Effector memory CD8-positive, alpha-beta T cell (primary cell): ENCODE measurements around the gene SLC2A3.
A peak's percentile ranks its signal among the peaks of the same experiment; 100 is the strongest.
"Not testable (repeated sequence)": the region's sequence is repeated elsewhere in the genome, so short reads cannot be mapped to it uniquely, and the experiment has no call there.

Experiments used
- ATAC-seq: fragments of 150-1000 bp; cut with Tn5 transposase; replicated peaks from 2 replicates; pipeline ENCODE4 v1.10.0; 2021; ENCODE audit warnings: mild to moderate bottlenecking, moderate library complexity
- DNase-seq, 3 experiments: peaks; one replicate each; pipeline ENCODE4 v3.0.0; 2021
- H3K27ac Mint-ChIP-seq, 2 donors: one replicate each; pipeline ENCODE4 v1.8.0; 2022; ENCODE audit warnings: mild to moderate bottlenecking in 2 of 2, mixed read lengths in 2 of 2, moderate library complexity in 2 of 2
- H3K27me3 Mint-ChIP-seq, 2 donors: one replicate each; pipeline ENCODE4 v1.8.0; 2022; ENCODE audit warnings: mixed read lengths in 2 of 2
- H3K36me3 Mint-ChIP-seq: one replicate; pipeline ENCODE4 v1.8.0; 2022; ENCODE audit warnings: mild to moderate bottlenecking, moderate library complexity, mixed read lengths; ENCODE audit not compliant: insufficient read depth
- H3K4me1 Mint-ChIP-seq, 2 donors: one replicate each; pipeline ENCODE4 v1.8.0; 2022; ENCODE audit warnings: low read depth in 2 of 2, mixed read lengths in 2 of 2
- H3K4me3 Mint-ChIP-seq, 2 donors: one replicate each; pipeline ENCODE4 v1.8.0; 2022; ENCODE audit warnings: mild to moderate bottlenecking in 2 of 2, mixed read lengths in 2 of 2, moderate library complexity in 2 of 2
- H3K9me3 Mint-ChIP-seq, 2 donors: one replicate each; pipeline ENCODE4 v1.8.0; 2022; ENCODE audit warnings: mixed read lengths in 2 of 2
- total RNA-seq, 9 experiments: gene quantifications; one replicate each; lab custom pipeline; 2026; lab: John Stamatoyannopoulos, UW

SLC2A3 gene
- total RNA-seq = 172 to 1,490 (median 257) reads per million in 9 experiments

DNA sequence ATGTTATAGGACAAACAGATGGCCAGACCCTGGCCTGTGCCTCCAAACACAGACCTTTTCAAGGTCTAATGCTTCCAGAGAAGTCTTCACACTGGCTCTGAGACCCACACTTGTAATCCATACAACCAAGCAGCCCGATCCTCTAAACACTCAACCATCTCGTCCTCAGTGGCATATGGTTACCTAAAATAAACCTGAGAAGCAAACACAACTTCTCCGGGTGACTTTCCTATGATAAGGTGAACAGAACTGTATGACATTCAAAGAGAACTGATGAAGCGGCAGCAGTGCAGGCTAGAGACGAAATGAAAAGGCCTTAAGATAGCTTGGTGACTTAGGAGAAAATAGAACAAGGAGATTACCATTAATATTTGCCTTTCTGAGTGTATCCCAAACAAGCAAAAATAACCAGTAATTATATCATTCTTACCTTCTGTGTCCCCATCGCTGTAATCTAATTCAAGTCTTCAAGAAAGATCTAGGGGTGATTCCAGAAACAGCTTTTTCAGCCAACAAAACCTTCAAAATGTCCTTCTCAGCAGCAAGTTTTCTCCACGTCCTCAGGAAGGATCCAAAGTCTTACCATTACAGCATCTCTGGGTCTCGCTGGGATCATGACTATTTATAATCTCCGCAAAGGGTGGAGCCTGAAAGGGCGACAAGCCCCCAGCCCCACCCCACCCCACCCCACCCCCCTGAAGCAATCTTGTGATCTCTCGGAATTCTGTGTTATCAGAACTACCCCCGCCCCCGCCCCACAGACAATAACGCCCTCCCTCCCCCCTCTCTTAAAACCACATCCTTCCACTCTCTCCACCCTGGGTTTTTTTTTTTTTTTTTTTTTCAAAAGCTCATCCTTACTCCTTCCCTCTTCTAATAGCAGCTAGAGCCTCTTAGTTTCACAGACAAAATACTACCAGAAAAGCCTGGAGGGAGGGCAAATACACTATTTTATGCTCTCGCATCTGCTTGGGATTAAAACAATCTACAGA lies at the start of gene SLC2A3:
SLC2A3 (minus strand) TSS at position 598 of the 992 bp plus-strand sequence; CDS start at position 445, 153 bp downstream.
- H3K27ac Mint-ChIP-seq = no peak within 1 kb of the TSS
- H3K4me3 Mint-ChIP-seq = no peak within 1 kb of the TSS
- DNase-seq = peak; percentile 74 to 79 (median 79)

DNA sequence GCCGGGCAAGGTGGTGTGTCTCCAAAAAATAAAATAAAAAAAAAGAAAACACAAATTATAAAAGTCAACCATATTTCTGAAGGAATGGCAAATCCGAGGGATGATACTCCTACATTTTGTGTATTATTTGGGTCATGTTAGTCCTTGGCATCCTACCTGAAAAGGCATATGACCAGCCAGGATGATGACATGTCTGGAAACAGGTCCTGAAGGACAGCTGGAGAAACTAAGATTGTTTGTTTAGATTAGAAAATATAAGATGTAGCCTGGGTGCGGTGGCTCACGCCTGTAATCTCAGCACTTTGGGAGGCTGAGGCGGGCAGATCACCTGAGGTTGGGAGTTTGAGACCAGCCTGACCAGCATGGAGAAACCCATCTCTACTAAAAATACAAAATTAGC lies 48.9 kb upstream of the SLC2A3 start:
- Mint-ChIP-seq H3K36me3 (no peaks in the 10 kb centered on the region), H3K9me3 (no peaks in the 10 kb centered on the region), H3K27ac (no peak overlapping the region), H3K4me3 (no peak overlapping the region), H3K4me1 (peaks cover 2% of the 10 kb centered on the region in 2 donors), H3K27me3 (no peaks in the 10 kb centered on the region)
- ATAC-seq (no peak), DNase-seq (no peak)

More for the DNA sequence above, at the start of gene SLC2A3:
- H3K36me3 Mint-ChIP-seq = no peaks in the 10 kb centered on the region
- ATAC-seq = peak; percentile 68
- no peaks in the 10 kb centered on the region for H3K27me3 Mint-ChIP-seq
- H3K9me3 Mint-ChIP-seq = no peaks in the 10 kb centered on the region
- H3K4me1 Mint-ChIP-seq = peaks cover 7 to 15% of the 10 kb centered on the region in 2 donors

DNA sequence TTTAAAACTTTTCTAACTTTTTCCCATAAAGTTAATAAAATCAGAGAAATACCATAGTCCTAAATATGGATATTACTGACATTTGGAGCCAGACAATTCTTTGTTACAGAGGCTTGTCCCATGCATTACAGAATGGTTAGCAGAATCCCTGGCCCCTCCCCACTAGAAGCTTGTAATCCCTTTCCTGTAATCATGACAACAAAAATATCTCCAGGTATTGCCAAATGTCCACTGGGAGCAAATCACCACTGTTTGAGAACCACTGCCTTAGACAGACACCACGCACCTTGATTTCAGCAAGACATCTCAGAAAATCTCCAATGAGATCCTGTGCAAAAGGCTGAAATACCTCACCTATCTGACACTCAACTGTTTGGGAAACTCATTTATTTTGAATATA lies 47.5 kb upstream of the SLC2A3 start:
- not testable (repeated sequence) for H3K4me3 Mint-ChIP-seq, H3K27ac Mint-ChIP-seq, H3K9me3 Mint-ChIP-seq, H3K27me3 Mint-ChIP-seq, DNase-seq, H3K4me1 Mint-ChIP-seq, H3K36me3 Mint-ChIP-seq, ATAC-seq

DNA sequence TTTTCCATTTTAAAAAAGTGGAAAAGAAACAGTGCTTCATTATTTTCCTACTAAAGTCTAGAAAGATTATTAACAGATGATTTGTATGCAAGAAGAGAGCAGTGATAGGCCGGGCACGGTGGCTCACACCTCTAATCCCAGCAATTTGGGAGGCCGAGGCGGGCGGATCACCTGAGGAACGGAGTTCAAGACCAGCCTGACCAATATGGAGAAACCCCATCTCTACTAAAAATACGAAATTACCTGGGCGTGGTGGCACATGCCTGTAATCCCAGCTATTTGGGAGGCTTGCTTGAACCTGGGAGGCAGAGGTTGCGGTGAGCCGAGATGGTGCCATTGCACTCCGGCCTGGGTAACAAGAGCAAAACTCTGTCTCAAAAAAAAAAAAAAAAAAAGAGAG lies 47.0 kb upstream of the SLC2A3 start:
- not testable (repeated sequence) for H3K4me3 Mint-ChIP-seq, H3K36me3 Mint-ChIP-seq, H3K4me1 Mint-ChIP-seq, H3K27me3 Mint-ChIP-seq, H3K27ac Mint-ChIP-seq, ATAC-seq, H3K9me3 Mint-ChIP-seq, DNase-seq

DNA sequence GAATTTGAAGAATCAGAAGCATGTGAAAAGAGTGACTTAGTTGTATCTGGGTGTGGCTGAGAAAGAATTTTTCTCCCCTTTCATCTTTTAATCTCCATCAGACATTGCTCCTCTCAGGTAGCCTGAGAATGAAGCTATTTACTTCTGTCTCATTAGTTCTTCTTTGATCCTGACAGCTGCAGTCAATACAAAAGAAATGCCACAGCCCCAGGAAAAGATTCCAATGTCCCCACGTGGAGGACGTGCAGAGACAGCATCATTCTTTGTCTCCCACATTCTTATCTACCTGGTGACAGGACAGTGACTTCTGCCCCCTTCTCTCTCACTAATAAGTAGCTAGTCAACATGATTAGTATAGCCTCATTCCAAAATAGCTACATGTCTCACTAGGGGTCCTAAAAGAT lies 46.3 kb upstream of the SLC2A3 start:
- not testable (repeated sequence) for DNase-seq, H3K4me1 Mint-ChIP-seq, H3K27ac Mint-ChIP-seq, ATAC-seq, H3K4me3 Mint-ChIP-seq, H3K9me3 Mint-ChIP-seq, H3K36me3 Mint-ChIP-seq, H3K27me3 Mint-ChIP-seq

DNA sequence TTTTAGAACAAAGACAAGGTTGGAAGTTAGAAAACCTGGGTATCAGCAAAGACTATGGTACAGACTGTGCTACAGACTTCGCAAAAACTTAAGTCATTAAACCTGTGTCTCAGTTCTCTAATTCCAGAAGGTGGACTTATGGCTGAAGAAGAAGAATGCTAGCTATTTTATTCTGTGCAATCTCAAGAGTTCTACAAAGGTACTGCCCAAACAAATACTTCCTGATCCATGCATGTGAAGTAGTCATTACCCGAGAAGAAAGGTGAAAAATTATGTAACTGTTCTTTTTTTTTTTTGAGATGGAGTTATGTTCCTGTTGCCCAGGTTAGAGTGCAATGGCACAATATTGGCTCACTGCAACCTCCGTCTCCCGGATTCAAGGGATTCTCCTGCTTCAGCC lies 45.5 kb upstream of the SLC2A3 start:
- Mint-ChIP-seq H3K4me3 (no peak overlapping the region), H3K27ac (no peak overlapping the region), H3K9me3 (no peaks in the 10 kb centered on the region)

DNA sequence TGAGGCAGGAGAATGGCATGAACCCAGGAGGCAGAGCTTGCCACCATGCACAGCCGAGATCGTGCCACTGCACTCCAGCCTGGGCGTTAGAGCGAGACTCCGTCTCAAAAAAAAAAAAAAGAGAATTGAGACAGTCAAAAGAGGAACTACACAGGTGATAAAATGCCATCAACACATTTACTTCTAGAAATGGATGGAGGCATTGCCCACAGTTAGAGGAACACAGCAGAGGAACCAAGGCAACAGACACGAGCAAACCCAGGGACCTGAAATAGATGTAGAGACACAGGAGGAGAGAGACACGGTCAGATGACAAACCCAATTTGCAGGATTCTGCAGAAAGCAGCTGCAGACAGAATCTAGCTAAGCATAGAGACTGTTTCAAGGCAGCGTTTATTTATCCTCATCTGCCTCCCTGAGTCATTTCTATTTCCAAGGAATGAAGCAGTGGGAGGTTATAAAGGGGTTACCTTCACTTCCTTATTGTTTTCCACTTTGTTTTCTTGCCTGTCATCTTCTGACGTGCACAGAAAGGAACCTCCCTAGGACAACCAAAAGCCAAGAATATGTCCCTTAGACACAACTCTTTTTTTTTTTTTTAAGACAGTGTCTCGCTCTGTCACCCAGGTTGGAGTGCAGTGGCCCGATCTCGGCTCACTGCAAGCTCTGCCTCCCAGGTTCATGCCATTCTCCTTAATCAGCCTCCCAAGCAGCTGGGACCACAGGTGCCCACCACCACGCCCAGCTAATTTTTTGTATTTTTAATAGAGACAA lies 41.6 kb upstream of the SLC2A3 start:
- H3K9me3 Mint-ChIP-seq, H3K36me3 Mint-ChIP-seq, H3K27me3 Mint-ChIP-seq, H3K4me3 Mint-ChIP-seq, H3K4me1 Mint-ChIP-seq, DNase-seq: not testable (repeated sequence)
- peak overlapping the region in 1 of 2 donors; percentile 8 for H3K27ac Mint-ChIP-seq
- peak; percentile 52 for ATAC-seq

More for the DNA sequence above, 45.5 kb upstream of the SLC2A3 start:
- no peaks in the 10 kb centered on the region for H3K4me1 Mint-ChIP-seq
- no peaks in the 10 kb centered on the region for H3K36me3 Mint-ChIP-seq
- ATAC-seq (no peak), DNase-seq (no peak)
- H3K27me3 Mint-ChIP-seq = peaks cover 0 to 6% of the 10 kb centered on the region in 2 donors

DNA sequence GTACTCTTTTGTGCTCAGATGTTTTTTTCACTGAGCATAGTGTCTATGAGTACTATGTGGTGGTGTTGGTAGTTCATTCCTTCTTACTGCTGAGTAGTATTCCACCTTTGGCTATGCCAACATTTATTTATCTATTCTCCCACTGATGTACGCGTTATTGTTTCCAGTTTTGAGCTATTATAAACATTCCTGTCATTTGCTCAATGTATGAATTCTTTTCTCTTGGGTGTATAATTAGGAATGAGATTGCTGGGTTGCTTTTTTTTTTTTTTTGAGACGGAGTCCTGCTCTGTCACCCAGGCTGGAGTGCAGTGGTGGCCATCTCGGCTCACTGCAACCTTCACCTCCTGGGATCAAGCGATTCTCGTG lies 37.5 kb upstream of the SLC2A3 start:
- H3K9me3 Mint-ChIP-seq = no peaks in the 10 kb centered on the region
- H3K27me3 Mint-ChIP-seq = peaks cover 0 to 6% of the 10 kb centered on the region in 2 donors
- H3K27ac Mint-ChIP-seq = peak overlapping the region; percentile 53 to 85
- peak overlapping the region; percentile 39 to 58 for H3K4me3 Mint-ChIP-seq
- DNase-seq (no peak), ATAC-seq (no peak)
- H3K36me3 Mint-ChIP-seq = peaks cover 6% of the 10 kb centered on the region
- peaks cover 10 to 22% of the 10 kb centered on the region in 2 donors for H3K4me1 Mint-ChIP-seq

DNA sequence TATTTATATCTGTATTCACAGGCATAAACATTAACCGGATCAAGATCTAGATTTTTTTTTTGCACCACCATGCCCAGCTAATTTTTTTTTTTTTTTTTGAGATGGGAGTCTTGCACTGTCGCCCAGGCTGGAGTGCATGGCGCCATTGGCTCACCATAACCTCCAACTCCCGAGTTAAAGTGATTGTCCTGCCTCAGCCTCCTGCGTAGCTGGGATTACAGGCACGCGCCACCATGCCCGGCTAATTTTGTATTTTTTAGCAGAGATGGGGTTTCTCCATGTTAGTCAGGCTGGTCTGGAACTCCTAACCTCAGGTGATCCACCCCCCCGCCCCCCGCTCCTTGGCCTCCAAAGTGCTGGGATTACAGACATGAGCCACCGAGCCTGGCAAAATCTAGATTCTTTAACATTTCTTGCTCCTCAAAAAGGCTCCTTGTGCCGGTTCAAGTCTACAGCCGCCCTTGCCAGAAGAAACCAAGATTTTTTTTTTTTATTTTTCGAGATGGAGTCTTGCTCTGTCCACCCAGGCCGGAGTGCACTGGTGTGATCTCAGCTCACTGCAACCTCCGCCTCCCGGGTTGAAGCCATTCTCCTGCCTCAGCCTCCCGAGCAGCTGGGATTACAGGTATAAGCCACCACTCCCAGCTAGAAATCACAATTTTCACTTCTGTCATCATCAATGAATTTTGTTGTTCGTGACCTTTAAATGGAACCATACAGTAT lies 36.9 kb upstream of the SLC2A3 start:
- Mint-ChIP-seq H3K27ac (peak overlapping the region; percentile 53 to 85), H3K9me3 (no peaks in the 10 kb centered on the region), H3K27me3 (peaks cover 0 to under 1% of the 10 kb centered on the region in 2 donors), H3K4me1 (peaks cover 10 to 22% of the 10 kb centered on the region in 2 donors), H3K36me3 (peaks cover 6% of the 10 kb centered on the region), H3K4me3 (peak overlapping the region; percentile 57 to 58)
- ATAC-seq = no peak
- DNase-seq = no peak

DNA sequence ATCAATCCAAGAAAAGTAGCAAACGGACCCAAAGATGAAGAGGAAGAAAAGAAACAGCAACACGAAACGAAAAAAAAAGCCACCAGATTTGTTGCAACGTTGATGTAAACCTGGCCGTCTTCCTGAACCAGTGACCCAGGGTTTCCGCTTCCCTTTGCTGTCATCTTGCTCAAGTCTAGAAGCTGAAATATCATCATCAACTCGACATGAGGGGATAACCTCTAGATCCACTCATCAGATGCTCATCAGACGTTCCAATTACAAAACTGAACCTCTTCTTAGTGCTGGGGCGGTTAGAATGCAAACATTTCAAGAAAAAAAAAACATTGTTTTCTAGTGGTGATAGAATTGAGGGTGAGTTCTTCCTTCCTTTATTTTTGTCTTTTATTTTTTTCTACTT lies 36.3 kb upstream of the SLC2A3 start:
- H3K4me3 Mint-ChIP-seq = peak overlapping the region; percentile 57 to 58
- H3K36me3 Mint-ChIP-seq, DNase-seq, H3K27me3 Mint-ChIP-seq, H3K9me3 Mint-ChIP-seq: not testable (repeated sequence)
- peaks cover 10 to 22% of the 10 kb centered on the region in 2 donors for H3K4me1 Mint-ChIP-seq
- peak; percentile 20 for ATAC-seq
- peak overlapping the region in 1 of 2 donors; percentile 85 for H3K27ac Mint-ChIP-seq

DNA sequence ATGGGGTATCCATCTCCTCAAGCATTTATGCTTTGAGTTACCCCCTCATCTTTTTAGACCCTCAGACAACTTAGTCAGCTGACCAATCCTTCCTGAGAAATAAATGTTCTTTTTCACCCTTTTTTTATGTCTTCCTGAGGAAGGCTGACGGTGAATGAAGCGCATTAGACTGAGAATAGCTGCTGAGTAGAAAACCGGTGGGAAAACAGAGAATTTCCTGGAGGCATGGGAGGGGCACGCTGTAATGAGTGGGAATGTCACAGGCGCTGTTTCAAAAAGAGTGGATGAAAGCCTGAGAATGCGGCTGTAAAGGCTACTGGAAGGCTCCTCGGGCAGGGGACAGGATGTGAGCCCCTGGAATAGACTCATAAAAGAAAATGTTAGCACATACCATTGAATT lies 35.8 kb upstream of the SLC2A3 start:
- H3K9me3 Mint-ChIP-seq, DNase-seq, ATAC-seq, H3K27me3 Mint-ChIP-seq, H3K36me3 Mint-ChIP-seq: not testable (repeated sequence)
- H3K4me3 Mint-ChIP-seq = peak overlapping the region; percentile 68 to 85
- H3K4me1 Mint-ChIP-seq = peaks cover 10 to 22% of the 10 kb centered on the region in 2 donors
- peak overlapping the region; percentile 74 to 95 for H3K27ac Mint-ChIP-seq

DNA sequence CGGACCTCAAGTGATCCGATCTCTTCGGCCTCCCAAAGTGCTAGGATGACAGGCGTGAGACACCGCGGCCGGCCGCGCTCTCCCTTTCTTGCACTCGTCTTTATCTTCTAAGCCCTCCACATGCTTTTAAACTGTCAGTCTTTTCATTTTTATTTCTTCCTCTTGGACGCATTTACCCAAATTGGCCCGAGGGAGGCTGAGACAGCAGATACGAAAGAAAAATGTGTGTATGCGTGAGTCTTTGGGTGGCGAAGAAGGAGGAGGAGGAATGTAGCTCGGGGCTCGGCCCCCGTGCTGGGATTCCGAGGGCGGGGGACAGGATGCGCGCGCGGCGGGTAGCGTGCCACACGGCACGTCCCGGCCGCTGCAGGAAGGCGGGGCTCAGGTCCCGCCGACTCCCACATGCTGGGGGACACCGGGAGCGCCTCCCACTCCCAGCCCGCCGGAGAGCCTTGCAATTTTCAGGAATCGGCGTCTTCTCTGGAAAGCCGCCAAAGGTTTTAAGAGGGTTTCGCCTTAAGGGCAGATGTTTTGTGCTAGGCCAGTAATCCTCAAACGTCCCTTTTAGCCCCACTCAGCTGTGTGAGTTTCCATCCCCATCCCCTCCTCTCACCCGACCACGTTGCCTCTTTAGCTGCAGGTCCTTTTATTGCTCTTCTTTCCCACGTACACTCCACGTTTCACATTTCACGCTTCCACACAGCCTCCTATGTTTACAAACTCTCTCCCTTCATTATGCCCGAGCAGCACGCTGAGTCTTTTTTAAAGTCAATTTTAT lies 34.7 kb upstream of the SLC2A3 start:
- Mint-ChIP-seq H3K27me3 (no peaks in the 10 kb centered on the region), H3K9me3 (no peaks in the 10 kb centered on the region), H3K4me3 (peak overlapping the region; percentile 68 to 85), H3K27ac (peak overlapping the region; percentile 74 to 95), H3K4me1 (peaks cover 10 to 22% of the 10 kb centered on the region in 2 donors), H3K36me3 (peaks cover 9% of the 10 kb centered on the region)
- DNase-seq (peak; percentile 71 to 73 (median 72)), ATAC-seq (peak; percentile 87)
